ENCODE measurements around the gene PTPA. TPM values are rescaled to one million over a fixed set of nuclear protein-coding genes. Genes with fewer than 3 reads are reported as not detected.

PTPA gene
- total and polyA plus RNA-seq, 2 of the 4 experiments (the other 2 are of a cell fraction) = 124 to 149 TPM

- TF ChIP-seq MAZ (IDR thresholded peaks at IDR 0.05; ENCODE audit: borderline replicate concordance, low read depth, low read length) (peak; percentile 98), POLR2A (IDR thresholded peaks at IDR 0.05; ENCODE audit: low read depth, low read length) (peak; percentile 2; the same call in 1 of the 2 replicates), BHLHE40 (IDR thresholded peaks at IDR 0.05; ENCODE audit: low read depth, low read length) (peak; percentile 36; the same call in 1 of the 2 replicates), RCOR1 (IDR thresholded peaks at IDR 0.05; ENCODE audit: insufficient replicate concordance, low read length) (no peak)
Measured at GRCh38 chr9:129174724-129175514, 63.7 kb downstream of the PTPA start (continued).

- peak overlapping the region; percentile 77 to 87 for H4K8ac ChIP-seq (ENCODE audit: low read depth in 2 of 2, low read length in 2 of 2)
- WGBS, 2 experiments (ENCODE audit: extremely low coverage in 2 of 2, insufficient read length in 1 of 2) = no CpG with 5 or more reads among the region's 10 CpGs
- no peaks in the 10 kb centered on the region for H3K9me3 ChIP-seq (ENCODE audit: control insufficient read depth, insufficient read depth, low read length)
- peak overlapping the region; percentile 98 for H3K56ac ChIP-seq (ENCODE audit: extremely low read depth, insufficient read depth, low read length)
- ATAC-seq (ENCODE audit: low read depth) = no peak
- peak overlapping the region; percentile 88 for H2AFZ ChIP-seq (replicated peaks; ENCODE audit: low read length, poor library complexity)
- H2AK9ac ChIP-seq (replicated peaks; ENCODE audit: low read depth, low read length, poor library complexity) = peak overlapping the region; percentile 98
- ChIA-PET POLR2A (ENCODE audit: unreplicated experiment) (interaction anchor here (1.4 to 2.1 kb wide), 3 partner anchors 36 to 452 kb away, joined by 5 to 17 read pairs (median 8); no protein-coding TSS in a partner anchor), CTCF (interaction anchor here (4.1 kb wide), 1 partner anchor 36 kb away, joined by 21 read pairs; no protein-coding TSS in a partner anchor)
- intact Hi-C loops (cut with micrococcal nuclease) (loop anchor here (2.0 to 5.0 kb wide), 2 partner anchors 142 to 237 kb away; no protein-coding TSS in a partner anchor), dilution Hi-C loops (cut with HindIII; ENCODE audit: low sequenced_read_pairs, unreplicated experiment) (no loop called here), in situ Hi-C loops (cut with MboI; ENCODE audit: low sequenced_read_pairs) (no loop called here)
- peaks cover 0 to 14% of the 10 kb centered on the region in 2 experiments; a peak in 2 of 4 replicates for H3K79me1 ChIP-seq (ENCODE audit: low read depth in 1 of 2, low read length in 2 of 2)
- H3K9me1 ChIP-seq (ENCODE audit: insufficient read depth, low read length) = peaks cover under 1% of the 10 kb centered on the region; the same call in 1 of the 2 replicates
- peaks cover 15% of the 10 kb centered on the region for H3K4me1 ChIP-seq (ENCODE audit: control insufficient read depth, insufficient read depth, low read length)
- H2AK5ac ChIP-seq (ENCODE audit: low read depth, low read length) = peak overlapping the region; percentile 98
- peak overlapping the region; percentile 94 for H3K9ac ChIP-seq (ENCODE audit: low read depth, low read length)
- peak overlapping the region; percentile 71 for H3K4me2 ChIP-seq (ENCODE audit: low read depth, low read length)
- H2BK120ac ChIP-seq (ENCODE audit: low read depth, low read length) = peak overlapping the region; percentile 92
- peak overlapping the region; percentile 61 for H2BK20ac ChIP-seq (ENCODE audit: low read depth, low read length)
- peak overlapping the region; percentile 89 for H4K91ac ChIP-seq (ENCODE audit: insufficient read depth, low read depth, low read length)
- peak overlapping the region; percentile 95 for H3K14ac ChIP-seq (replicated peaks; ENCODE audit: low read depth, low read length)
- H3K27me3 ChIP-seq (ENCODE audit: control insufficient read depth, insufficient read depth, low read length) = no peaks in the 10 kb centered on the region
- BruUV-seq (replicated peaks) = no TSS peak
- H3K27ac ChIP-seq (ENCODE audit: insufficient read depth, low read length) = peak overlapping the region; percentile 97
- H4K5ac ChIP-seq (ENCODE audit: low read depth, low read length) = peak overlapping the region; percentile 19
- peaks cover 4% of the 10 kb centered on the region; the same call in 1 of the 2 replicates for H3K36me3 ChIP-seq (ENCODE audit: control insufficient read depth, insufficient read depth, low read length)
- peak overlapping the region; percentile 93 for H2BK5ac ChIP-seq (ENCODE audit: low read depth, low read length, poor library complexity, severe bottlenecking)
- peak overlapping the region; percentile 15 for H3K18ac ChIP-seq (ENCODE audit: low read depth, low read length)
- peaks cover 16% of the 10 kb centered on the region for H4K20me1 ChIP-seq (ENCODE audit: insufficient read depth, low read length)
- no peak for DNase-seq
- peak overlapping the region; percentile 94 for H3K4ac ChIP-seq (ENCODE audit: low read depth, low read length)
- H3K23ac ChIP-seq (ENCODE audit: low read depth, low read length) = peak overlapping the region; percentile 98
- peak overlapping the region; percentile 89 for H3K4me3 ChIP-seq (ENCODE audit: insufficient read depth, low read depth, low read length)
- peak overlapping the region; percentile 57; the same call in 1 of the 3 replicates for H2BK15ac ChIP-seq (ENCODE audit: low read depth, low read length)
- TF ChIP-seq USF2 (IDR thresholded peaks at IDR 0.05; ENCODE audit: low read depth, low read length) (no peak), FOS (IDR thresholded peaks at IDR 0.05; ENCODE audit: low read depth, low read length) (no peak), RAD21 (IDR thresholded peaks at IDR 0.05; ENCODE audit: low read length) (no peak), MAZ (IDR thresholded peaks at IDR 0.05; ENCODE audit: borderline replicate concordance, low read depth, low read length) (no peak), MXI1 (IDR thresholded peaks at IDR 0.05; ENCODE audit: borderline replicate concordance, low read depth, low read length) (no peak), RCOR1 (IDR thresholded peaks at IDR 0.05; ENCODE audit: insufficient replicate concordance, low read length) (no peak), NFE2L2 (IDR thresholded peaks at IDR 0.05; ENCODE audit: low read depth, low read length) (no peak), CTCF (conservative IDR thresholded peaks at IDR 0.05; ENCODE audit: low read depth, low read length) (no peak), RFX5 (IDR thresholded peaks at IDR 0.05; ENCODE audit: low read depth, low read length) (no peak), SMC3 (IDR thresholded peaks at IDR 0.05; ENCODE audit: low read depth, low read length) (no peak), CEBPB (IDR thresholded peaks at IDR 0.05; ENCODE audit: low read depth, low read length) (no peak), POLR2A (IDR thresholded peaks at IDR 0.05; ENCODE audit: low read depth, low read length) (no peak)
Measured at GRCh38 chr9:129175515-129175824, 64.3 kb downstream of the PTPA start.

All from IMR-90 (cell line).